H54 (cell line): ENCODE data around the gene FRZB.
"Not testable (repeated sequence)": the region's sequence is repeated elsewhere in the genome, so short reads cannot be mapped to it uniquely, and the experiment has no call there.

Experiments
- DNase-seq: peaks from one replicate; pipeline ENCODE4 v3.0.0; 2011; ENCODE audit warnings: low spot score, mixed read lengths; ENCODE audit not compliant: insufficient read length
- FAIRE-seq: peaks from 3 replicates; lab custom pipeline; 2011; peaks lifted over from hg19 to GRCh38; lab: Jason Lieb, UNC
- POLR2A ChIP-seq: IDR thresholded peaks from 2 replicates; pipeline ENCODE4 v1.6.1; 2011; ENCODE audit warnings: low read depth, mild to moderate bottlenecking, low read length

The FRZB gene

GRCh38 chr2:182898718-182899117, 32.3 kb upstream of the FRZB start:
- no peak for TF ChIP-seq POLR2A
- DNase-seq (no peak), FAIRE-seq (no peak)

GRCh38 chr2:182897137-182897536, 30.7 kb upstream of the FRZB start:
- FAIRE-seq (peak; percentile 23), DNase-seq (peak; percentile 25)

GRCh38 chr2:182895798-182896197, 29.4 kb upstream of the FRZB start:
- no peak for TF ChIP-seq POLR2A
- FAIRE-seq: no peak
- DNase-seq: no peak

More at GRCh38 chr2:182897137-182897536, 30.7 kb upstream of the FRZB start:
- TF ChIP-seq POLR2A: no peak

- FAIRE-seq: no peak
- no peak for TF ChIP-seq POLR2A
- no peak for DNase-seq
These were observed 28.7 kb upstream of the FRZB start for GRCh38 chr2:182895169-182895568.

- no peak for TF ChIP-seq POLR2A
- no peak for DNase-seq
- no peak for FAIRE-seq
These were observed 27.7 kb upstream of the FRZB start for GRCh38 chr2:182894174-182894573.

GRCh38 chr2:182893666-182894065, 27.2 kb upstream of the FRZB start:
- TF ChIP-seq POLR2A: no peak
- FAIRE-seq: no peak
- no peak for DNase-seq

- DNase-seq, FAIRE-seq: not testable (repeated sequence)
These were observed 26.6 kb upstream of the FRZB start for GRCh38 chr2:182893035-182893434.

GRCh38 chr2:182891611-182892010, 25.2 kb upstream of the FRZB start:
- no peak for FAIRE-seq

GRCh38 chr2:182890773-182891378, 24.4 kb upstream of the FRZB start:
- DNase-seq (no peak), FAIRE-seq (no peak)
- TF ChIP-seq POLR2A: no peak

More at GRCh38 chr2:182891611-182892010, 25.2 kb upstream of the FRZB start:
- no peak for DNase-seq
- TF ChIP-seq POLR2A: no peak

- FAIRE-seq (no peak), DNase-seq (no peak)
These were observed 23.9 kb upstream of the FRZB start for GRCh38 chr2:182890305-182890704.

GRCh38 chr2:182887753-182888415, 21.4 kb upstream of the FRZB start:
- FAIRE-seq: no peak
- TF ChIP-seq POLR2A: no peak
- DNase-seq: no peak

More at GRCh38 chr2:182890305-182890704, 23.9 kb upstream of the FRZB start:
- TF ChIP-seq POLR2A: no peak

GRCh38 chr2:182887093-182887492, 20.7 kb upstream of the FRZB start:
- FAIRE-seq (no peak), DNase-seq (no peak)
- no peak for TF ChIP-seq POLR2A

GRCh38 chr2:182885771-182886170, 19.3 kb upstream of the FRZB start:
- no peak for TF ChIP-seq POLR2A
- FAIRE-seq (no peak), DNase-seq (no peak)

- no peak for DNase-seq
- TF ChIP-seq POLR2A: no peak
- FAIRE-seq: no peak
These were observed 17.0 kb upstream of the FRZB start for GRCh38 chr2:182883451-182883850.

- DNase-seq, FAIRE-seq: not testable (repeated sequence)
These were observed 13.7 kb upstream of the FRZB start for GRCh38 chr2:182880100-182880499.

- FAIRE-seq, DNase-seq: not testable (repeated sequence)
These were observed 10.2 kb upstream of the FRZB start for GRCh38 chr2:182876653-182877052.
